ENCODE data around the gene S1PR5.

Gene S1PR5

GRCh38 chr19:10464456-10464855, 52.8 kb downstream of the S1PR5 start:
- DNase-seq, result no peak
